ENCODE measurements around the gene UGP2.
"Not testable (repeated sequence)": the region's sequence is repeated elsewhere in the genome, so short reads cannot be mapped to it uniquely, and the experiment has no call there.

The UGP2 gene

GRCh38 chr2:63811063-63811462, 30.6 kb upstream of the UGP2 start:
- no peak for TF ChIP-seq CTCF (IDR thresholded peaks at IDR 0.05; ENCODE audit: insufficient read depth, low read length)
- no peak for TF ChIP-seq GABPA (IDR thresholded peaks at IDR 0.05; ENCODE audit: low read depth)
- no peak for TF ChIP-seq POLR2AphosphoS5 (IDR thresholded peaks at IDR 0.05; ENCODE audit: low read depth)
- no peak for TF ChIP-seq SPI1 (IDR thresholded peaks at IDR 0.05; ENCODE audit: borderline replicate concordance, low read depth)
- no peak for TF ChIP-seq REST (IDR thresholded peaks at IDR 0.05; ENCODE audit: insufficient replicate concordance, low read depth)
- no peak overlapping the region for H3K27ac ChIP-seq (replicated peaks)
- no peak overlapping the region for H3K4me3 ChIP-seq (replicated peaks; ENCODE audit: insufficient read depth, low read length)
- H3K27me3 ChIP-seq (ENCODE audit: insufficient read depth, poor library complexity, severe bottlenecking) = no peaks in the 10 kb centered on the region
- no peak for DNase-seq (ENCODE audit: low read depth in 1 of 2, low spot score in 1 of 2)

- not testable (repeated sequence) for H3K4me3 ChIP-seq (replicated peaks; ENCODE audit: insufficient read depth, low read length); DNase-seq (ENCODE audit: low read depth in 1 of 2, low spot score in 1 of 2); H3K27ac ChIP-seq (replicated peaks); H3K27me3 ChIP-seq (ENCODE audit: insufficient read depth, poor library complexity, severe bottlenecking)
These were observed 29.8 kb upstream of the UGP2 start for GRCh38 chr2:63811870-63812269.

GRCh38 chr2:63814114-63814513, 27.6 kb upstream of the UGP2 start:
- Histone ChIP-seq H3K27ac (replicated peaks) (no peak overlapping the region), H3K27me3 (ENCODE audit: insufficient read depth, poor library complexity, severe bottlenecking) (no peaks in the 10 kb centered on the region), H3K4me3 (replicated peaks; ENCODE audit: insufficient read depth, low read length) (no peak overlapping the region)
- TF ChIP-seq GABPA (IDR thresholded peaks at IDR 0.05; ENCODE audit: low read depth) = no peak
- TF ChIP-seq CTCF (IDR thresholded peaks at IDR 0.05; ENCODE audit: insufficient read depth, low read length) = no peak
- no peak for TF ChIP-seq REST (IDR thresholded peaks at IDR 0.05; ENCODE audit: insufficient replicate concordance, low read depth)
- TF ChIP-seq POLR2AphosphoS5 (IDR thresholded peaks at IDR 0.05; ENCODE audit: low read depth) = no peak
- no peak for TF ChIP-seq SPI1 (IDR thresholded peaks at IDR 0.05; ENCODE audit: borderline replicate concordance, low read depth)
- no peak for DNase-seq (ENCODE audit: low read depth in 1 of 2, low spot score in 1 of 2)

GRCh38 chr2:63817382-63817781, 24.3 kb upstream of the UGP2 start:
- Histone ChIP-seq H3K4me3 (replicated peaks; ENCODE audit: insufficient read depth, low read length) (no peak overlapping the region), H3K27me3 (ENCODE audit: insufficient read depth, poor library complexity, severe bottlenecking) (no peaks in the 10 kb centered on the region), H3K27ac (replicated peaks) (no peak overlapping the region)
- TF ChIP-seq GABPA (IDR thresholded peaks at IDR 0.05; ENCODE audit: low read depth) = no peak
- TF ChIP-seq CTCF (IDR thresholded peaks at IDR 0.05; ENCODE audit: insufficient read depth, low read length) = no peak
- TF ChIP-seq POLR2AphosphoS5 (IDR thresholded peaks at IDR 0.05; ENCODE audit: low read depth) = no peak
- no peak for TF ChIP-seq SPI1 (IDR thresholded peaks at IDR 0.05; ENCODE audit: borderline replicate concordance, low read depth)
- no peak for TF ChIP-seq REST (IDR thresholded peaks at IDR 0.05; ENCODE audit: insufficient replicate concordance, low read depth)
- no peak for DNase-seq (ENCODE audit: low read depth in 1 of 2, low spot score in 1 of 2)

Measured in HL-60 (cell line).